ENCODE measurements around the gene RPL6.
"Not testable (repeated sequence)": the region's sequence is repeated elsewhere in the genome, so short reads cannot be mapped to it uniquely, and the experiment has no call there.

RPL6 gene

DNA sequence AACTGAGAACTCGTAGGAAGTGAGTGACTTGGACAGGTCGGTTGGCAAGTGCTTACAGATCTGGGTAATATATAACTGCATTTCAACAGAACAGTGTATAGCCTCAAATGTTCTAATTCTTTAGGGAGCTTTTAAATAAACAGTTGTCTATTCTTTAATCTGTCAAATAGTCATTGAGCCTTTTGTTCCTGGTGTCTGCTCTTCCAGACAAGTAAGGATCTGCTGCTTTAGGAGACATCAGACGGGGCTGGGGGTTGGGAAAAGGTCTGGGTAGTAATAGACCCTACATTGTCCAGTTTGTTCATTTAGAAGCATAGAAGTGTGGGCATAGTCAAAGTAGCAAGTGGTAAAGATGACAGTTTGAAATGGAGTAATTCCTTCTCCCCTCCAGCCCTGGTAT lies 11.3 kb upstream of the RPL6 start:
- no peaks in the 10 kb centered on the region for H3K4me1 ChIP-seq (ENCODE audit: control insufficient read depth, insufficient read depth, low read length)
- H3K36me3 ChIP-seq (ENCODE audit: control insufficient read depth, insufficient read depth, low read length), result no peaks in the 10 kb centered on the region
- WGBS (ENCODE audit: insufficient coverage, insufficient read length), result no CpG with 5 or more reads among the region's 3 CpGs
- no peak for DNase-seq (ENCODE audit: low read depth, low spot score)
- no peaks in the 10 kb centered on the region for H3K27me3 ChIP-seq (ENCODE audit: control insufficient read depth, insufficient read depth, low read length)
- no peak overlapping the region for H3K27ac ChIP-seq (ENCODE audit: low read length)
- no peak overlapping the region for H3K4me3 ChIP-seq (ENCODE audit: low read length)
- no peaks in the 10 kb centered on the region for H3K9me3 ChIP-seq (ENCODE audit: control insufficient read depth, insufficient read depth, low read length)

DNA sequence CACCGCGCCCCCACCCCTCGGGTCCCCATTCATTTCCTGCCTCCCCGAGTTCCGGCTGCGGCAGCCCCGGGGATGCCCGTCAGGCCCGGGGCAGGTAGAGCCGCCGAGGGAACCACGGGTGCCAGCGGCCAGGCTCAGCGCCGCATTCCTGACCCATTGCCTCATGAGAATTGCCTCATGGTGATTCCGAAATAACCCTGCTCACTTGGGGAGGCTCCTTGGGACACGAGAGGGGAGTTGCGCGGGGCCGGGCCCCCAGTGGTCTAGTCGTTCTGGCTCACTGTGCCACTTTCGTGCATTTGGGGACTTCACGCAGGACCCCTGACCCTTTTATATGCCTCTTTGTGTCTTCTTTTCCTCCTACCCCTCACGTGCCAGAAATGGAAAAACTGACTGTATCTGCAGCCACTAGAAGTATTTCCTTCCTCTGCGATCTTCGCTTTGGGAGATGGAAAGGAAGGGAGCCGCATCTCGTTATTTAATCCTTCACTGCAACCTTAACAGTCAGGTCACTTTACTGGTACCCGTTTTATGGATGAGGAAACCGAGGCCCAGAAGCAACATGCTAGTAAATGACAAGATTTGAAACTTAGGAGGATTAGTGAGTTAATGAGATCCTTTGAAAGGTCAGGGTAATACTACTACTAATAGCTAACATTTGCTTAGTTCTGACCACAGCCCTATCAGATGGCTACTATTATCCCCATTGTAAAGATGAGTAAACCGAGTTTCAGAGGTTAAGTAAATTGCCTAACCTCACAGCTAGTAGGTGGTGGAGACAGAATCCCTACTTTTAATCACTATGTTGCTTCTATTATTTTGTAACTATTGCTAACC lies 10.1 kb upstream of the RPL6 start:
- WGBS (ENCODE audit: insufficient coverage, insufficient read length), result no CpG with 5 or more reads among the region's 31 CpGs
- Histone ChIP-seq H3K27ac (ENCODE audit: low read length) (no peak overlapping the region), H3K4me1 (ENCODE audit: control insufficient read depth, insufficient read depth, low read length) (no peaks in the 10 kb centered on the region), H3K27me3 (ENCODE audit: control insufficient read depth, insufficient read depth, low read length) (no peaks in the 10 kb centered on the region), H3K36me3 (ENCODE audit: control insufficient read depth, insufficient read depth, low read length) (no peaks in the 10 kb centered on the region), H3K4me3 (ENCODE audit: low read length) (peak overlapping the region; percentile 83), H3K9me3 (ENCODE audit: control insufficient read depth, insufficient read depth, low read length) (no peaks in the 10 kb centered on the region)
- DNase-seq (ENCODE audit: low read depth, low spot score), result no peak

DNA sequence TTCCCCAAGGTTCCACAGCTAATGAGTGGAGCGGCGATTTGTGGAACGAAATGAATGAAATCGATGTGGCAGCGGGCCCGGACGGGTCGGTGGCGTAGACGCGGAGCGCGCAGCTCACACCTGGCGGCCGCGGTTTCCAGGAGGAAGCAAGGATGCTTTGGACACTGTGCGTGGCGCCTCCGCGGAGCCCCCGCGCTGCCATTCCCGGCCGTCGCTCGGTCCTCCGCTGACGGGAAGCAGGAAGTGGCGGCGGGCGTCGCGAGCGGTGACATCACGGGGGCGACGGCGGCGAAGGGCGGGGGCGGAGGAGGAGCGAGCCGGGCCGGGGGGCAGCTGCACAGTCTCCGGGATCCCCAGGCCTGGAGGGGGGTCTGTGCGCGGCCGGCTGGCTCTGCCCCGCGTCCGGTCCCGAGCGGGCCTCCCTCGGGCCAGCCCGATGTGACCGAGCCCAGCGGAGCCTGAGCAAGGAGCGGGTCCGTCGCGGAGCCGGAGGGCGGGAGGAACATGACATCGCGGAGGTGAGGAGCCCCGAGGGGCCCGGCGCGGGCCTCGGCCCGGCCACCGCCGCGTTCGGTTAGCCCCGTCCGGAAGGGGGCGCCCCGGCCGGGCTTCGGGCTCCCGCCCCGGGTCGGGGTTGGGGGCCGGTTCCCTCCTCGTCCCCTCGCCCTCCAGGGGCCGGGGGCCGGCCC lies 9.3 kb upstream of the RPL6 start, which contains the start of gene PTPN11:
TSS of gene PTPN11 (plus strand) at position 340 of the 689 bp plus-strand sequence. CDS start at position 505, 165 bp downstream.
- Histone ChIP-seq H3K27me3 (ENCODE audit: control insufficient read depth, insufficient read depth, low read length) (no peaks in the 10 kb centered on the region), H3K4me1 (ENCODE audit: control insufficient read depth, insufficient read depth, low read length) (no peaks in the 10 kb centered on the region), H3K27ac (ENCODE audit: low read length) (no peak within 1 kb of the TSS), H3K36me3 (ENCODE audit: control insufficient read depth, insufficient read depth, low read length) (no peaks in the 10 kb centered on the region), H3K4me3 (ENCODE audit: low read length) (peak within 1 kb of the TSS; percentile 83), H3K9me3 (ENCODE audit: control insufficient read depth, insufficient read depth, low read length) (no peaks in the 10 kb centered on the region)
- DNase-seq (ENCODE audit: low read depth, low spot score), result no peak
- WGBS (ENCODE audit: insufficient coverage, insufficient read length), result no CpG with 5 or more reads among the region's 89 CpGs

DNA sequence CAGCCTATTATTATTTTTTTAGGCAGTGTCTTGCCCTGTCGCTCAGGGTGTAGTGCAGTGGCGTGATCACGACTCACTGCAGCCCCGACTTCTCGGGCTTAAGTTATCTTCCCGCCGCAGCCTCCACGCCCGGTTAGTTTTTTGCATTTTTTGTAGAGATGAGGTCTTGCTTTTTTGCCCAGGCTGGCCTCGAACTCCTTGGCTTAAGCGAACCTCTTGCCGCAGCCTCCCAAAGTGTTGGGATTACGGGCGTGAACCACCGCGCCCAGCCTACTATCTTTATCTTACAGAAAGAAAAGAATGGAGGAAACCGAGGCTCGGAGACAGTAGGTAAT lies 8.8 kb upstream of the RPL6 start:
- no peak for DNase-seq (ENCODE audit: low read depth, low spot score)
- H3K27ac ChIP-seq (ENCODE audit: low read length), result no peak overlapping the region
- no peaks in the 10 kb centered on the region for H3K27me3 ChIP-seq (ENCODE audit: control insufficient read depth, insufficient read depth, low read length)
- H3K36me3 ChIP-seq (ENCODE audit: control insufficient read depth, insufficient read depth, low read length), result no peaks in the 10 kb centered on the region
- no CpG with 5 or more reads among the region's 18 CpGs for WGBS (ENCODE audit: insufficient coverage, insufficient read length)
- no peaks in the 10 kb centered on the region for H3K9me3 ChIP-seq (ENCODE audit: control insufficient read depth, insufficient read depth, low read length)
- H3K4me3 ChIP-seq (ENCODE audit: low read length), result peak overlapping the region; percentile 83; the same call in 1 of the 2 replicates
- no peaks in the 10 kb centered on the region for H3K4me1 ChIP-seq (ENCODE audit: control insufficient read depth, insufficient read depth, low read length)

DNA sequence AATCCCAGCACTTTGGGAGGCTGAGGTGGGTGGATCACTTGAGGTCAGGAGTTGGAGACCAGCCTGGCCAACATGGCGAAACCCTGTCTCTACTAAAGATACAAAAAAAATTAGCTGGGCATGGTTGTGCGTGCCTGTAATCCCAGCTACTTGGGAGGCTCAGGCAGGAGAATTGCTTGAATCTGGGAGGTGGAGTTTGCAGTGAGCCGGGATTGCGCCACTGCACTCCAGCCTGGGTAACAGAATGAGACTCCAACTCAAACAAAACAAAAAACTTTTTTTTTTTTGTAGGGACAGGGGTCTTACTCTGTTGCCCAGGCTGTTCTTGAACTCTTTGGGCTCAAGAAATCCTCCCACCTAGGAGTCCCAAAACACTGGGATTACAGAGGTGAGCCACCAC lies 6.1 kb upstream of the RPL6 start:
- H3K4me1 ChIP-seq (ENCODE audit: control insufficient read depth, insufficient read depth, low read length); H3K9me3 ChIP-seq (ENCODE audit: control insufficient read depth, insufficient read depth, low read length); H3K4me3 ChIP-seq (ENCODE audit: low read length); H3K36me3 ChIP-seq (ENCODE audit: control insufficient read depth, insufficient read depth, low read length); DNase-seq (ENCODE audit: low read depth, low spot score); H3K27ac ChIP-seq (ENCODE audit: low read length); H3K27me3 ChIP-seq (ENCODE audit: control insufficient read depth, insufficient read depth, low read length): not testable (repeated sequence)
- WGBS (ENCODE audit: insufficient coverage, insufficient read length), result no CpG with 5 or more reads among the region's 4 CpGs

- H3K27me3 ChIP-seq (ENCODE audit: control insufficient read depth, insufficient read depth, low read length), result no peaks in the 10 kb centered on the region
- DNase-seq (ENCODE audit: low read depth, low spot score), result no peak
- no CpG with 5 or more reads among the region's 2 CpGs for WGBS (ENCODE audit: insufficient coverage, insufficient read length)
- H3K27ac ChIP-seq (ENCODE audit: low read length), result no peak overlapping the region
- no peaks in the 10 kb centered on the region for H3K4me1 ChIP-seq (ENCODE audit: control insufficient read depth, insufficient read depth, low read length)
- no peaks in the 10 kb centered on the region for H3K9me3 ChIP-seq (ENCODE audit: control insufficient read depth, insufficient read depth, low read length)
- H3K36me3 ChIP-seq (ENCODE audit: control insufficient read depth, insufficient read depth, low read length), result no peaks in the 10 kb centered on the region
- no peak overlapping the region for H3K4me3 ChIP-seq (ENCODE audit: low read length)
These were observed 4.6 kb upstream of the RPL6 start for GRCh38 chr12:112413855-112414625.

- peaks cover 23% of the 10 kb centered on the region; the same call in 1 of the 2 replicates for H3K36me3 ChIP-seq (ENCODE audit: control insufficient read depth, insufficient read depth, low read length)
- no peaks in the 10 kb centered on the region for H3K4me1 ChIP-seq (ENCODE audit: control insufficient read depth, insufficient read depth, low read length)
- DNase-seq (ENCODE audit: low read depth, low spot score), result no peak
- H3K4me3 ChIP-seq (ENCODE audit: low read length), result no peak overlapping the region
- no peaks in the 10 kb centered on the region for H3K9me3 ChIP-seq (ENCODE audit: control insufficient read depth, insufficient read depth, low read length)
- H3K27ac ChIP-seq (ENCODE audit: low read length), result no peak overlapping the region
- no peaks in the 10 kb centered on the region for H3K27me3 ChIP-seq (ENCODE audit: control insufficient read depth, insufficient read depth, low read length)
- no CpG with 5 or more reads among the region's 14 CpGs for WGBS (ENCODE audit: insufficient coverage, insufficient read length)
These were observed 470 bp upstream of the RPL6 start for GRCh38 chr12:112409906-112410244.

DNA sequence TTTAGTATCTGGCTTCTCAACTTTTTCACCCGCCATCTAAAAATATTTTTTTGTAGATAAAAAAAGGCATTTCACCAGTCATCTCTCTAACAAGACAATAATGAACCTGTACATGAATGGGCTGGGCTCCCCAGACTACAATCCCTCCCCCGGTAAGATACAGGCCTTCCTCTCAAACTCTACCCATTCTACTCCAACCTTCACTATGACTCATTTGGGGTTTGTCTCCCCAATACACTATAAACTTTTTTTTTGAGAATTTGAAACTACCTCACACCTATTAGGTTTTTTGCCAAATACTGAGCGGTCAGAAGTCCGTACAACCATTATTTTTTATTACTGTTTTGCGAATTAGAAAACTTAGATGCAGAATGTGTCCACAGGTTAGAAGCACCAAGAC lies 784 bp downstream of the RPL6 start:
- WGBS (ENCODE audit: insufficient coverage, insufficient read length), result no CpG with 5 or more reads among the region's 5 CpGs
- H3K36me3 ChIP-seq (ENCODE audit: control insufficient read depth, insufficient read depth, low read length), result peaks cover 31% of the 10 kb centered on the region; the same call in 1 of the 2 replicates
- H3K4me3 ChIP-seq (ENCODE audit: low read length), result peak overlapping the region; percentile 86; the same call in 1 of the 2 replicates
- H3K9me3 ChIP-seq (ENCODE audit: control insufficient read depth, insufficient read depth, low read length), result no peaks in the 10 kb centered on the region
- DNase-seq (ENCODE audit: low read depth, low spot score), result no peak
- H3K27me3 ChIP-seq (ENCODE audit: control insufficient read depth, insufficient read depth, low read length), result no peaks in the 10 kb centered on the region
- H3K27ac ChIP-seq (ENCODE audit: low read length), result no peak overlapping the region
- no peaks in the 10 kb centered on the region for H3K4me1 ChIP-seq (ENCODE audit: control insufficient read depth, insufficient read depth, low read length)

GRCh38 chr12:112407683-112408082 lies 1.7 kb downstream of the RPL6 start:
- not testable (repeated sequence) for H3K9me3 ChIP-seq (ENCODE audit: control insufficient read depth, insufficient read depth, low read length); H3K4me1 ChIP-seq (ENCODE audit: control insufficient read depth, insufficient read depth, low read length); DNase-seq (ENCODE audit: low read depth, low spot score); H3K4me3 ChIP-seq (ENCODE audit: low read length); H3K27me3 ChIP-seq (ENCODE audit: control insufficient read depth, insufficient read depth, low read length); H3K27ac ChIP-seq (ENCODE audit: low read length)
- peaks cover 31% of the 10 kb centered on the region; the same call in 1 of the 2 replicates for H3K36me3 ChIP-seq (ENCODE audit: control insufficient read depth, insufficient read depth, low read length)
- no CpG with 5 or more reads among the region's 6 CpGs for WGBS (ENCODE audit: insufficient coverage, insufficient read length)

All from iPS DF 6.9 (cell line).